Common myeloid progenitor, CD34-positive (primary cell): Measurements from ENCODE around the gene FLYWCH2.

Experiments
- CTCF ChIA-PET: fragments of 350-600 bp; sonication (Branson Sonifier 250); formaldehyde crosslinking; loops from one replicate; lab custom pipeline; 2021; ENCODE audit warnings: antibody characterized with exemption; lab: Charles Lee
- POLR2A ChIA-PET: fragments of 350-600 bp; sonication (Branson Sonifier 250); formaldehyde crosslinking; loops from one replicate; lab custom pipeline; 2021; ENCODE audit warnings: antibody characterized with exemption; lab: Charles Lee
- DNase-seq, 3 donors: peaks; one replicate each; pipeline versions ENCODE4 v3.0.0 to v3.0.0-alpha.2; 2013
- H3K27ac ChIP-seq, 2 experiments: 1 replicate in 1 of 2; 2 replicates in 1 of 2; pipeline ENCODE4 v1.7.0; 2013; ENCODE audit warnings: inconsistent platforms in 2 of 2, low read length in 2 of 2, mild to moderate bottlenecking in 2 of 2, low read depth in 1 of 2, moderate library complexity in 1 of 2; ENCODE audit not compliant: severe bottlenecking in 2 of 2, insufficient read depth in 1 of 2, poor library complexity in 1 of 2
- H3K27me3 ChIP-seq, 5 experiments: replicated peaks in 2 of 5; 1 replicate in 3 of 5; 2 replicates in 2 of 5; pipeline versions ENCODE4 v1.6.1 to v1.7.0; 2013; ENCODE audit warnings: low read length in 4 of 5, mild to moderate bottlenecking in 2 of 5, moderate library complexity in 2 of 5, inconsistent platforms in 1 of 5; ENCODE audit not compliant: insufficient read depth in 5 of 5, control insufficient read depth in 4 of 5
- H3K36me3 ChIP-seq, 4 experiments: 1 replicate in 2 of 4; 2 replicates in 2 of 4; pipeline versions ENCODE4 v1.6.1 to v1.7.0; 2013; ENCODE audit warnings: low read length in 3 of 4, control low read depth in 1 of 4, mild to moderate bottlenecking in 1 of 4; ENCODE audit not compliant: control insufficient read depth in 4 of 4, insufficient read depth in 4 of 4
- H3K4me1 ChIP-seq, 4 experiments: 1 replicate in 3 of 4; 2 replicates in 1 of 4; pipeline versions ENCODE4 v1.6.1 to v1.7.1; 2013; ENCODE audit warnings: low read length in 3 of 4, mild to moderate bottlenecking in 3 of 4, control low read depth in 1 of 4, inconsistent platforms in 1 of 4, moderate library complexity in 1 of 4; ENCODE audit not compliant: control insufficient read depth in 4 of 4, insufficient read depth in 4 of 4; ENCODE audit errors: control extremely low read depth in 1 of 4
- H3K4me3 ChIP-seq, 7 experiments: 1 replicate in 4 of 7; 2 replicates in 3 of 7; pipeline versions ENCODE4 v1.5.1 to v1.7.0; 2013; ENCODE audit warnings: mild to moderate bottlenecking in 7 of 7, low read length in 6 of 7, moderate library complexity in 6 of 7, inconsistent platforms in 2 of 7, low read depth in 2 of 7, control low read depth in 1 of 7; ENCODE audit not compliant: insufficient read depth in 4 of 7, control insufficient read depth in 1 of 7; ENCODE audit errors: extremely low read depth in 1 of 7
- H3K9me3 ChIP-seq, 5 experiments: 1 replicate in 4 of 5; 2 replicates in 1 of 5; pipeline versions ENCODE4 v1.6.1 to v1.7.1; 2013; ENCODE audit warnings: low read length in 4 of 5, mild to moderate bottlenecking in 2 of 5, inconsistent platforms in 1 of 5, low read depth in 1 of 5, moderate library complexity in 1 of 5; ENCODE audit not compliant: control insufficient read depth in 4 of 5, insufficient read depth in 2 of 5; ENCODE audit errors: control extremely low read depth in 1 of 5
- WGBS: methylation state at CpG from one replicate; pipeline ENCODE4 v1.1.5; 2013; ENCODE audit not compliant: insufficient coverage; 5-methylcytosine and 5-hydroxymethylcytosine counted together

FLYWCH2 gene

DNA sequence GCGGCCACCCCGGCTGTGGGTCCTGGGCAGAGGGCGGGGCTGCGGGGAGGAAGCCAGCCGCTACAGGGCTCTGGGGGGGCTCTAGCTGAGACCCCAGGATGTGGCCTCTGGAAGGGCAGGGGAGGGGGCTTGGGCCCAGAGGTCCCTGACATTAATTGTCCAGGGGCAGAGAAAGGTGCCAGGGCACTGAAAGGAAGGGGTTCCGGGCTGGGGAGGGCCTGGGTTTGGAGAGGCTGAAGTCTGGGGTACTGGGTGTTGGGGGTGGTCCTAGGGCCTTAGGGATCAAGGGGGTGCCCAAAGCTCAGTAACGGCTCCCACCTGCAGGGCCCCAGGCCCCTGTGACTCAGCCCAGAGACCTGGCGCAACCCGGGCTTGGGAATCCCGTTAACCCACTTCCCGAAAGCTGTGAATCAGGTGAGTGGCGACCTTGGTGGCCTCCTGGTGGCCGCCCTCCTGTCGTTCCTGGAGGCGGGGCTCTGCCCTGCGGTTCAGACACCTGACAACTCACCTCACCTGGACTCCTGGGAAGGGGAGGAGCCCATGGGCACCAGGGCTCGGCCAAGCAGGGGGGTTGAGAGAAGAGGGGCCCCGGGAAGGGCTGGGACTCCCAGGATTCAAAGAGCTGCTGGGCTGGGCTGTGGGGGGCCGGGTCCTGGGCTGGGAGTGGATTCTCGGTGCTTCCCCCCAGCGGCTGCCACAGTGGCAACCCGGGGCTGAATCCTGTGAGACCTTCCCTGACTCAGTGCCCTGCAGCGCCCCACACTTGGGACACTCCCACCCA lies 24.6 kb upstream of the FLYWCH2 start:
- WGBS = 21% methylated on average over 18 of the region's 23 CpGs
- DNase-seq = peak in 1 of 3 donors; percentile 12
- H3K4me1 ChIP-seq = peaks cover 0 to 17% (median 12%) of the 10 kb centered on the region in 4 experiments
- peaks cover 0 to 12% (median 5%) of the 10 kb centered on the region in 5 experiments for H3K9me3 ChIP-seq
- H3K36me3 ChIP-seq = no peaks in the 10 kb centered on the region
- H3K27me3 ChIP-seq = peaks cover 0 to 47% (median 9%) of the 10 kb centered on the region in 5 experiments
- POLR2A ChIA-PET = no interaction called here
- H3K4me3 ChIP-seq = peak overlapping the region in 2 of 7 experiments; percentile 40 to 58
- H3K27ac ChIP-seq = no peak overlapping the region
- CTCF ChIA-PET = interaction anchor here (0.9 to 1.3 kb wide), 4 partner anchors 9 to 61 kb away, joined by 3 to 4 read pairs (median 4); no protein-coding TSS in a partner anchor

DNA sequence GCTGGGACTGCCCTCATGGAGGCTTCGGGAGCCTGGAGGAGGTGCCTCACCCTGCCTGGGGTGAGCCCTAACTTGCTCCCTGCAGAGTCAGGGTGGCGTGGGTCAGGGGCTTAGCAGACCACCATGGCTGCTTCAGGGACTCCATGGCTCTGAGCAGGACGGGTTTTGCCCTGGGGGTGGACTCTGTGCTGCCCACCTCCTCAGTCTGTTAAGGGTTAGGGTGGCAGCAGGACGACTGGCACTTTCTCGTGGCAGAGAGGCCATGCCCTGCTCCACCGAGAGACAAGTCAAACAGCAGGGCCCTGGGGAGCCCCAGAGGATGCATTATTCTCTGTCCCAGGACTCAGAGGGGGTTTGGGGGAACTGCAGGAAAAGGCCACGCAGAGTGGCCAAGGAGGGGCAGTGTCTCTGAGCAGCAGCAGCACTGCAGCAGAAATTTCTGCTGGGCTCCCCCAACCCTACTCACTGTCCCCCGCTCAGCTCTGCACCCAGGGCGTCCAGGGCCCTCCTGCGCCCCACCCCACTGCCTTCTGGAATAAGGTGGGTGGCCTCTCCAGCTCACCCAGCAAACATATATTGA lies 23.2 kb upstream of the FLYWCH2 start:
- Histone ChIP-seq H3K27ac (no peak overlapping the region), H3K9me3 (peaks cover 0 to 4% (median 0%) of the 10 kb centered on the region in 5 experiments), H3K27me3 (peaks cover 0 to 40% (median 9%) of the 10 kb centered on the region in 5 experiments), H3K36me3 (no peaks in the 10 kb centered on the region), H3K4me3 (no peak overlapping the region), H3K4me1 (peaks cover 0 to 17% (median 12%) of the 10 kb centered on the region in 4 experiments)
- CTCF ChIA-PET = no interaction called here
- POLR2A ChIA-PET = no interaction called here
- WGBS = 88% methylated on average over 9 of the region's 10 CpGs
- DNase-seq = no peak

DNA sequence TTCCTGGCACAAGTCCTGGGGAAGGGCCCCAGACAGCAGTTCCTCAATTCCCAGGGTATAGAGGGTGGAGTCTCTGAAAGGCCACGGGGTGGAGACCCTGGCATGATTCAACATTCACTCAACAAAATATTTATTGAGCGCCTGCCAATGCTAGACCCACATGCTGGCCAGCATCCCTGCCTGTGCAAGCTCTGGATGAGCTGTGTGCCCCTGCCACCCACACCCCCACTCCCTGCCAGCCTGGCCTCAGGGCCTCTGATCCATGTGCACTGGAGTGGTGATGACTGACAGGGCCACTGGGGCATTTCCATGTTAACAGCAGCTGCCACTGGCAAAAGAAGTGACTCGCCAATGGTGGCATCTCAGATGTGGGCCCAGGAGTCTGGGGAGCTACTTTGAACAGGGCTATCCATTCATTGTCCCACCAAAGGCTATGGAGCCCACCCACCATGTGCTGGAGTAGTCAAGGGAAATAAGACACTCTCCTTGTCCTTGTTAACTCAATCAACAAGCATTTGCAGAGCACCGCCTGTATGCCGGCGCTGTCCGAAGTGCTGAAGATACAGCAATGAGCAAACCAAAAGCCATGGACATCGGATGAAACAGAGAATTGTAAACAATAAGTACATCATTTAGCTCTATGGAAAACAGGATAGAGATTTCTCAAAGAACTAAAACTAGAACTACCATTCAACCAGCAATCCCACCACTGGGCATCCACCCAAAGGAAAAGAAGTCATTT lies 22.0 kb upstream of the FLYWCH2 start:
- Histone ChIP-seq H3K36me3 (no peaks in the 10 kb centered on the region), H3K9me3 (peaks cover 0 to 4% (median 0%) of the 10 kb centered on the region in 5 experiments), H3K4me3 (no peak overlapping the region), H3K4me1 (peaks cover 0 to 17% (median 12%) of the 10 kb centered on the region in 4 experiments), H3K27me3 (peaks cover 0 to 40% (median 11%) of the 10 kb centered on the region in 5 experiments), H3K27ac (no peak overlapping the region)
- CTCF ChIA-PET = interaction anchor here (0.9 to 2.1 kb wide), 3 partner anchors 11 to 22 kb away, joined by 3 to 10 read pairs (median 3); no protein-coding TSS in a partner anchor
- WGBS = 87% methylated on average over 5 of the region's 8 CpGs
- POLR2A ChIA-PET = no interaction called here
- peak in 1 of 3 donors; percentile 64 for DNase-seq

DNA sequence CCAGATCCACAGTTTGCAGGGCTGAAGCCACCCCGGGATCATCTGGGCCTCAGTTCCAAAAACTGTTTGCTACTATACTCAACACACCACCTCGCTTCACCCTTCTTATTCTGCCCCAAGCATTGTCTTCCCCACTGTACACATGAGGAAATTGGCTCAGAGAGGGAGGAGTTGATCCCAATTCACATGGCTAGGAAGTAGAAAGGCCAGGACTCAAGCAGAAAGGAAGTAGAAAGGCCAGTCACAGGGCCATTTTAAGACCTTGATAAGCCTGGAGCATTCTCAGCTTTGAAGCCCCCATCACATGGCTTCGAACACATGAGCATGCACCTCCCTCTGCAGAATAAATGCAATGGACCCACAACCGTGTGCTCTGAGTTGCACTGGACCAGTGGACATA lies 17.4 kb upstream of the FLYWCH2 start:
- ChIA-PET POLR2A (interaction anchor here (1.1 kb wide), 1 partner anchor 27 kb away, joined by 3 read pairs; no protein-coding TSS in a partner anchor), CTCF (interaction anchor here (1.1 to 4.5 kb wide), 4 partner anchors 12 to 55 kb away, joined by 4 to 46 read pairs (median 14); no protein-coding TSS in a partner anchor)
- H3K4me3 ChIP-seq = no peak overlapping the region
- 96% methylated on average over 4 of the region's 4 CpGs for WGBS
- H3K4me1 ChIP-seq = peaks cover 0 to 11% (median 5%) of the 10 kb centered on the region in 4 experiments
- H3K9me3 ChIP-seq = peaks cover 0 to 4% (median 0%) of the 10 kb centered on the region in 5 experiments
- no peak for DNase-seq
- H3K27ac ChIP-seq = no peak overlapping the region
- no peaks in the 10 kb centered on the region for H3K36me3 ChIP-seq
- peaks cover 0 to 8% (median 0%) of the 10 kb centered on the region in 5 experiments for H3K27me3 ChIP-seq

DNA sequence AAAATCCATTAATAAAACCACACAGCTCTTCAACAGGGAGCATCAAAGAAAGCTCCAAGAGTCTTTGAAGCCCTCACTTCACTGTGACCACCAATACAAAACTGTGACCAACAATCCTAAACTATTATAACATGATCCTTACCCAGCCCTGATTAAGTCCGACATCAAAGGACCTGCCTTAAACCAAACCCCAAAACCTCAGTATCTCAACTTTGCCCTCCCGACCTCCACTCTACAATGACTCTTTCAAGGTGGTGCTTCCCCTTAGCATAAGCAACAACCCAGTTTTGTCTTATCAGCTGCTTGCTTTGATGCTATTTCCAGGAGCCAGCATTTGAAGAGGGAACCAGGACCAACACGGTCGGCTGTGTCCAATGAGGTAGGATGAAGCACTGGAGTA lies 16.6 kb upstream of the FLYWCH2 start:
- Histone ChIP-seq H3K27me3 (peaks cover 0 to 4% (median 0%) of the 10 kb centered on the region in 5 experiments), H3K4me3 (no peak overlapping the region), H3K36me3 (no peaks in the 10 kb centered on the region), H3K9me3 (no peaks in the 10 kb centered on the region), H3K27ac (no peak overlapping the region), H3K4me1 (peaks cover 0 to 11% (median 5%) of the 10 kb centered on the region in 4 experiments)
- no peak for DNase-seq
- CTCF ChIA-PET = interaction anchor here (1.1 to 4.5 kb wide), 4 partner anchors 12 to 54 kb away, joined by 4 to 46 read pairs (median 14); no protein-coding TSS in a partner anchor
- POLR2A ChIA-PET = interaction anchor here (1.1 kb wide), 1 partner anchor 27 kb away, joined by 3 read pairs; no protein-coding TSS in a partner anchor
- WGBS = 100% methylated on average over 3 of the region's 4 CpGs

DNA sequence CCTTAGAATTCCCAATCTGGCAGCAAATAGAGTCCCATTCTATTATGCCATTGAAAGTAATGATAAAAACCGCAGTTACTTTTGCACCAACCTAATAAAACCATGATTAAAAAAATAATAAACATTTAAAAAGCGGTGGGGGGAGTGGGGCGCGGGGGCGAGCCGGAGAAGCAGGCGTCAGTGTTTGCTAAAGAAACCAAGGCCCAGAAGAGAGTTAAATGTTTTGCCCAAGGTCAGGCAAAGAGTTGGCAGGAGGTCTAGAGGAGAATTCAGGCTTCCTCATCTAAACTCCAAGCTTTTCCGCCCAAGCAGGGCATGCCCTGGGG lies 15.4 kb upstream of the FLYWCH2 start:
- 37% methylated on average over 2 of the region's 8 CpGs for WGBS
- peak overlapping the region; percentile 42 to 76 (median 65) for H3K4me3 ChIP-seq
- no peaks in the 10 kb centered on the region for H3K9me3 ChIP-seq
- peaks cover 0 to 11% (median 6%) of the 10 kb centered on the region in 4 experiments for H3K4me1 ChIP-seq
- ChIA-PET POLR2A (interaction anchor here (1.0 to 1.2 kb wide), 2 partner anchors 12 to 29 kb away, joined by 4 to 7 read pairs; no protein-coding TSS in a partner anchor), CTCF (interaction anchor here (0.8 to 4.5 kb wide), 17 partner anchors 9 to 89 kb away, joined by 3 to 46 read pairs (median 4); partner anchors contain the start of gene FLYWCH2)
- H3K27ac ChIP-seq = peak overlapping the region in 1 of 2 experiments; percentile 89
- no peaks in the 10 kb centered on the region for H3K36me3 ChIP-seq
- peaks cover 0 to 4% (median 0%) of the 10 kb centered on the region in 5 experiments for H3K27me3 ChIP-seq
- DNase-seq = no peak
